ENCODE data around the gene RHBDD3.

- TF ChIP-seq, protein P1, sequence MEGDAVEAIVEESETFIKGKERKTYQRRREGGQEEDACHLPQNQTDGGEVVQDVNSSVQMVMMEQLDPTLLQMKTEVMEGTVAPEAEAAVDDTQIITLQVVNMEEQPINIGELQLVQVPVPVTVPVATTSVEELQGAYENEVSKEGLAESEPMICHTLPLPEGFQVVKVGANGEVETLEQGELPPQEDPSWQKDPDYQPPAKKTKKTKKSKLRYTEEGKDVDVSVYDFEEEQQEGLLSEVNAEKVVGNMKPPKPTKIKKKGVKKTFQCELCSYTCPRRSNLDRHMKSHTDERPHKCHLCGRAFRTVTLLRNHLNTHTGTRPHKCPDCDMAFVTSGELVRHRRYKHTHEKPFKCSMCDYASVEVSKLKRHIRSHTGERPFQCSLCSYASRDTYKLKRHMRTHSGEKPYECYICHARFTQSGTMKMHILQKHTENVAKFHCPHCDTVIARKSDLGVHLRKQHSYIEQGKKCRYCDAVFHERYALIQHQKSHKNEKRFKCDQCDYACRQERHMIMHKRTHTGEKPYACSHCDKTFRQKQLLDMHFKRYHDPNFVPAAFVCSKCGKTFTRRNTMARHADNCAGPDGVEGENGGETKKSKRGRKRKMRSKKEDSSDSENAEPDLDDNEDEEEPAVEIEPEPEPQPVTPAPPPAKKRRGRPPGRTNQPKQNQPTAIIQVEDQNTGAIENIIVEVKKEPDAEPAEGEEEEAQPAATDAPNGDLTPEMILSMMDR (IDR thresholded peaks at IDR 0.05), result no peak
- no peak for TF ChIP-seq EP300 (IDR thresholded peaks at IDR 0.05)
These were observed 36.6 kb downstream of the RHBDD3 start for GRCh38 chr22:29230972-29231875.
